GM19328 (cell line): ENCODE results near the gene PDZD4.

Source experiments
- ATAC-seq: cut with Tn5 transposase; IDR thresholded peaks from one replicate; pipeline ENCODE4 v1.9.1; 2021; ENCODE audit warnings: mild to moderate bottlenecking, moderate library complexity; ENCODE audit not compliant: unreplicated experiment

The PDZD4 gene

GRCh38 chrX:153829799-153830639 is at the start of gene PDZD4:
Gene PDZD4 (minus strand): TSS chrX:153830544. CDS start chrX:153830298, 246 bp downstream.
- ATAC-seq = no peak

GRCh38 chrX:153879741-153880439 is 49.5 kb upstream of the PDZD4 start:
- ATAC-seq = no peak

GRCh38 chrX:153878969-153879653 is 48.8 kb upstream of the PDZD4 start:
- no peak for ATAC-seq

- ATAC-seq = no peak
Measured at GRCh38 chrX:153878345-153878744, 48.0 kb upstream of the PDZD4 start.

- ATAC-seq = no peak
Measured at GRCh38 chrX:153877571-153878261, 47.4 kb upstream of the PDZD4 start.

- no peak for ATAC-seq
Measured at GRCh38 chrX:153876112-153876491, 45.8 kb upstream of the PDZD4 start.

- ATAC-seq = no peak
Measured at GRCh38 chrX:153875391-153876111, 45.2 kb upstream of the PDZD4 start.

GRCh38 chrX:153874366-153875125 is 44.2 kb upstream of the PDZD4 start:
- ATAC-seq = no peak

GRCh38 chrX:153874085-153874365 is 43.7 kb upstream of the PDZD4 start:
- no peak for ATAC-seq

GRCh38 chrX:153873282-153874084 is 43.1 kb upstream of the PDZD4 start:
- no peak for ATAC-seq

GRCh38 chrX:153871946-153872878 is 41.9 kb upstream of the PDZD4 start:
- no peak for ATAC-seq

GRCh38 chrX:153871451-153871850 is 41.1 kb upstream of the PDZD4 start:
- ATAC-seq = no peak

GRCh38 chrX:153870791-153871360 is 40.5 kb upstream of the PDZD4 start:
- no peak for ATAC-seq

GRCh38 chrX:153870288-153870690 is 39.9 kb upstream of the PDZD4 start:
- ATAC-seq = no peak

- no peak for ATAC-seq
Measured at GRCh38 chrX:153869473-153870287, 39.3 kb upstream of the PDZD4 start.

GRCh38 chrX:153868576-153869472 is 38.5 kb upstream of the PDZD4 start:
- ATAC-seq = no peak
